ENCODE results near the gene BCL11B.
A peak's percentile ranks its signal among the peaks of the same experiment; 100 is the strongest.

The BCL11B gene

DNA sequence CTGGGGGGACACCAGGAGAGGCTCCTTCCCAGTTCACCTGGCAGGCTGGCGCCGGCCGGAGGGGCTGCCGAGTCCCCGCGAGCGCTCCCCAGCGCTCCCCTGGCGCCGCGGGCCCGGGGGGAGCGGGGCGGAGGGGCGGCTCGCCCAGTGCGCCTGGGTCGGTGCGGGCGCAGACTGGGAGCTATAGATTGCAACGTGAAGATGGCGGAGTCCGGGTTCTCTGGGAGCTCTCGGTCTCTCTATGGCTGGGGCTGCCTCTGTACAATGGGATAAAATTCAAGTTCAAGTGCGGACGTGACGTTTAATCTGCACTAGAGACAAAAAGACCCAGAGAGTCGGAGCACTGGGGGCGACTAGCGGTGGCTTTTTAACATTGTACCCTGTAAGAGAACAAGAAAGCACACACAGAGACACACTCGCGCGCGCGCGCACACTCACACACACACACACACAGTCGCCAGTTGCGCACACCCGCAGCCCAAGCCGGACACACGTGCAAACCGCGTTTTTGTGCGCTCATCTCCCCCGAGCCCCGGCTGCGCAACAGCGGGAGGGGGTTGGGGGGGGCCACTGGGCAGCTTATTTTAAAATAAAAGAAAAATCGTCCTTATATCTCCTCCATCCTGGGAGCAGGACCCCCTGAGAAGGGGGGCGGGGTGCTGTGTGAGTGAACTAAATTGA lies at the start of gene BCL11B:
Gene BCL11B, minus strand, starts transcription at position 247 of the 681 bp plus-strand sequence. CDS start 979 bp downstream, outside the sequence.
- DNase-seq: peak; percentile 96

DNA sequence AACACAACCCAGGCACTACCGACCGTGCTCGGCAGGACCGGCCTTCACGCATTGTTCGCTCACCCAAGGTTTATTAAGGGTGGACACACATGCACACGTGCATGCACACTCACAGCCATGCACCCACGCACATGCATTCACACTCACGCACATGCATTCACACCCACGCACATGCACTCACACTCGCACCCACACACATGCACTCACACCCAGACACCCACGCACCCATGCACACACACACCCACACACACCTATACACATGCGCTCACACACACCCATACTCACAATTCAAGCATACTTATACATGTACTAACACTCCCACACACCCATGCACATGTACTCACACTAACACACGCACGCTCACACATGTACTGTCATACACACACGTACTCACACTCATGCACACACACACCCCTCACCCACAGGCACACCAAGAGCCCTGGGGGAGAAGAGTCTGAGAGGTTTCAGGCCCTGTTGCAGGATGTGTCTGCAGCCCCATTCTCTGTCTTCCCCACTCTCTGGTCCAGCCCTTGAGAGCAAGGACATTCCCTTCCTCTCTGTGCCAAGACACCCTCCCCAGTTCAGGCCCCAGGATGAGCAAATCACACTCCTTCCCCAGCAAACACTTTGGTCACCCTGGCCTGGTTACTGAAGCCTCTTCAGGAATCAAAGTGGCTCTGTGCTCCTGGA lies 49.4 kb upstream of the BCL11B start:
- DNase-seq: no peak

DNA sequence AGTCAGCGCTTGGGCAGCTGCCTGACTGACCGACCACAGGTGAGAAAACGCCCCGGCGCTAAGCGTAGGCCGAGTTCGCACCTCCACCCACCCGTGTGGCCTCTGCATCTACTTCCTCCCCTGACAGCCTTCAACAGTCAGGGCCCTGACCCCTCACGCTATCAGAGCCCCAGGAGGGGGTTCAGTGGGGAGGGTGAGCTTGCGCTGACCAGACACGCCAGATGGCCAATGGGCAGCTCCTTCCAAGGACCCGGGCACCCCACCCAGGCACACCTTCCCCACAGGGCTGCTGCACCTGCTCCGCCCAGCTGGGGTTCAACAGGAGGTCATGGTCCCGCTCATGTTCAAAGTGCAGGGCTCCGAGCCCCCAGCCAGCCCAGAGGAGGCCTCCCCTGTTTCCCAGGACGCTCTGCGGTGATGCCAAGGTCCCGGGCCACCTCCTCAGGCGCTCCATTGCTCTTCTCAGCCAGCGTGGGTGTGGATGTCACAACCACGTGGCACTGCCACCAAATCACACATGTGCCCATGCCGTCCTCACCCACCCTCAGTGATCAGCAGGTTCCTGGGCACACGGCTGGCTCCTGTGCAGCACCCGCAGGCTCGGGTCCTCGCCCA lies 48.7 kb upstream of the BCL11B start:
- DNase-seq: no peak

DNA sequence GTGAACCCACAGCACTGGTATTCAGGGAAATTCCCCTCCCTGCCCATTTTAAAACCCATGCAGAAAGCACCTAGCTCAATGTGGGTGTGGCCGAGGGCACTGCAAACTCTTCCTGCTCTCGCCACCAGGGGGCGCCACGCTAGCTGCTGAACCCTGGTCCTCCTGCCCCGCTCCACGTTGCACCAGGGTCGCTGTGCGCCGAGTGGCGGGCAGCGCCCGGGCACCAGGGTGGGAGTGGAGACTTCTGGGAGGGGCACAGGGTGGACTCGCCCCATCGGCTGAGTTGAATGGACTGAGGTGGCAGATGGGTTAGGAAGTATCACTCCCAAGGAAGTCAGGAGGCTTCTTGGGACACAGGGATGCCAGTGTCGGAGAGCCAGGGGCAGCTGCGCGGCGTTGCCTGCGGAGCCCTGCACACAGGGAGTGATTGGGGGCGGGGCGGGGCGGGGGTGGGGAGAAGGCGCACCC lies 48.1 kb upstream of the BCL11B start:
- DNase-seq: peak; percentile 86

DNA sequence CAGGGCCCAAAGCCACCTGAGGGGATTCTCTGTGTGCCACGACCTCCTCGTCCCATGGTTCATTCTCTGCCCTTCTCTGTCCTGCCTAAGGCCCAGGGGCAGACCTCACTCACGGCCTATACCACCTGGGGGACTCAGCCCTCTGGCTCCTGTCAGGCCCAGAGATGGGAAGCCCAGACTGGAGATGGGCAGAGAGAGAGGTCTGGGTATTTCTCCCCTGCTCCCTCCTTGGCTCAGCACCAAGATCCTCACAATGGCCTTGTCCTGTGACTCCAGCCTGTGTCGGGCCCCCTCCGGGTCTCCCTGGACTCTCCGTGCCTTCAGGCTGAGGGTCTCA lies 46.9 kb upstream of the BCL11B start:
- no peak for DNase-seq

DNA sequence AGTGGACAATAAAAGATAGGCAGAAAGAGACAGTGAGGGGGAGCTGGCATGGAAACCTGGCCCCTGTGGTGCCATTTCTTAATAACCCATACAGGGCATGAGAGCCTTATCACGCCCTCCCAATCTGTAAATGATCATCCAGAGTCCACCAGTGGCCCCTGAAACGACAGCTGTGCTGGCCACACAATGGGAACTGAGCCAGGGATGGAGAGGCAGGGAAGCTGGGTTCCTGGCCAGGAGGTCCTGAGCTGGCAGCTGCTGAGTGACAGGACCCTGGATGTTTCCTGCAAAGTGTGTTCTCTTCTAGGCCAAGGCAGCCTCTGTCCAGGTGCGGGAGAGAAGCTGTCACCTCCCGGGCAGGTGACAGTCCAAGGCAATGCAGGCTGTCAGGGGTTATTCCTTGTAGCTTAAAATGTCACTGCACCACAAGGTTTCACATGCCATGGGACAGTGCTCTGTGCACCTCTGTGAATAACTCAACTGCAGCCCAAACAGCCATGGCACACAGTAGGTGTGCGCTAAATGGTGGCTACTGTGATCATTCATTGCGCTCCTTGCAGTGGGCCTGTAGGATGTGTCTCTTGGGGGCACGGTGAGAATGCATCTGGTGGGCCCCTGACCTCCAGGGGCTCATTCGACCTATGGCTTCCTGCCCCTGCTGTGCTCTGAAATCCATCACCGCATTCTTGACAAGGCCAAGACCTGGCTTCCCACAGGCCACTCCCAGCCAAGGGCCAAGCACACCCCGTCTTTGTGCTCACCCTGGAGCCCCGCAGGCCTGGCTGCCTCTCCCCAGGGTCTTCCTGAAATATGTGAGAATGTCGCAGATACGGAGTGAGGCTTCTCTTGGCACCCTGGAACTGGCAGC lies 46.3 kb upstream of the BCL11B start:
- no peak for DNase-seq

DNA sequence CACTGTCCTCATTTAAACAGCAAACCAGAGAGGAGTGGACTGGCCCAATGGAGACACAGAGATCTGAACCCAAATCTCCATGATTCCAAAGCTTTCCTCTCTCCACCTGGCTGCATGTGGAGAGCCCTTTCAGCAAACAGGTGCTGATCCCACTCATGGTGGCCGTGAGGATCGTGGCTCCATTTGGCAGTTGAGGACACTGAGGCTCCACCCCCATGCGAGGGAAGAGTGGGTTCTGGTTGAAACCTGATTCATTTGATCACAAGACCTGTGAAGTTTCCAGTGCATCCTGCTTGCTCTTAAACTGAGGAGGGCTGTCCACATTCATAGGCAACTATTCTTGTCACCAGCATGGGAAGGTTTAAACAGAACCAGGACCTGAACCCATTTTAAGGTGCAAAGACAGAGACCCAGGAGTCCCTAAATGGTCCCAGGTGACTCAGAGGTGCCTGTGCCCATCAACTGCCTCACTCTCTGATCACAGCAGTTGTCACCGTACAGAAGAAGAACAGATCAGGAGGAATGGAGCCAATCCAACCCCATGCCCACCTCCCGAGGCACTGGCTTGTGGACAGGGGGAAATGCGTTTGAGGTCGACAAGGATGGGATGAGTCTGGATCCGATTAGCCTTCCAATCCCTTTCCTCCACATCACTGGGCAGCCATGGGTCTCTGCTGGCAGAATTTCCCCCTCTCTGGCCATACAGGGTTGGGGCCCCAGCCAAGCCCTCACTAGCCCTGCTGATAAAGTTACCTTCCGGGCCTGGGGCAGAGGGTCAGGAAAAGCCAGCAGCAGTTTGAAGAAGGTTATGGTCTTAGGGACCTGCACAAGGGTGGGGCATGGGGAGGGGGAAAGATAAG lies 45.5 kb upstream of the BCL11B start:
- no peak for DNase-seq

DNA sequence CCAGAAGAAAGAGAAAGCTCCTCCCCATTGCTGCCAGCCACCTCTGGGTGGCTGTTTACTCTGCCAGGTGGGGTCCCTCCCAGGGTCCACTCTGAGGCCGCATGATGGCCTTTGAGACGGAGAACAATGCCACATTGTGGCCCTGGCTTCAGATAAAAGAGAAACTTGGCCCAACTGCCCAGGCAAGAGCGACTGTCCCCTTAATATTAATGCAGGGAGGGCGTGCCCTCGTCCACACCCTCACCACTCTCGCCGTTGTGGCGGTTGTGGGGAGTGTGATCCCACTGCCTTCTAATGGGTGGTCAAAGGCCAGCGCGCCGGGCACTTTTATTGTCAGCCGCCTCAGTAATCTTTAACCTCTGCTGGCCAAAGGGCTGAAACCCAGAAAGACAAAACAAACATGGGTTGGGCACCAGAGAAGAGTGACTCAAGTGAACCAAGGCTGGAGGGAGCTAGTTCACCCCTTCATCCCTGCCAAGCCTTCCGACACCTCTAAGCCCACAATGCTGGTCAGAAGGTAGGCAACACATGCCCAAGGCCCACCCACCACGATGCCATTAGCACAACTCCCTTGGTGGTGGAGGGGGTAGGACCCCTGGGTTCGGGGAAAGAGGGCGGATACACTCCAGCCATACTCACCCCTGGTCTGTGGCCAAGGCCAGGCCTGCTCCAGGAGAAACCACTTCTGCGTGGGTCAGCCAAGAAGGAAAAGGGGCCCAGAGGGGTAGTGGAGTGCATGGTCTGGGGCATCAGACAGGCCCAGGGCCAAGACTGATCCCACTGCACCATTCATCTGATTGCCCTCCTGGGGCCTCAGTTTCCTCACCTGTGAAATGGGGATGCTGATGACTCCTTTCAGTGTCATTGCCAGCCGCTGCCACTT lies 44.5 kb upstream of the BCL11B start:
- no peak for DNase-seq

DNA sequence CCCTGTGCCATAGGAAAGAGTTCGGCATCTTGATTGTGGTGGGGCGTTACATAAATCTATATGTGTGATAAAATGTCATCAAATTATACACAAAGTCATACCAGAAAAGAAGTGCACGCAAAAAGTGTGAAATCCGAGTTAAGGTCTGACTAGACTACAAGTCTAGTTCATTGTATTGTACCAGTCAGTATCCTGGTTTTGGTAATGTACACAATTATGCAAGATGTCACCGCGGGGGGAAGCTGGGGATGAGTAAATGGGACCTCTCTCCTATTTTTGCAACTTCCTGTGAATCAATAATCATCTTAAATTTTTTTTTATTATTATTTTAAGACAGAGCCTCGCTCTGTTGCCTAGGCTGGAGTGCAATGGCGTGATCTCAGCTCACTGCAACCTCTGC lies 43.2 kb upstream of the BCL11B start:
- DNase-seq: peak; percentile 41

DNA sequence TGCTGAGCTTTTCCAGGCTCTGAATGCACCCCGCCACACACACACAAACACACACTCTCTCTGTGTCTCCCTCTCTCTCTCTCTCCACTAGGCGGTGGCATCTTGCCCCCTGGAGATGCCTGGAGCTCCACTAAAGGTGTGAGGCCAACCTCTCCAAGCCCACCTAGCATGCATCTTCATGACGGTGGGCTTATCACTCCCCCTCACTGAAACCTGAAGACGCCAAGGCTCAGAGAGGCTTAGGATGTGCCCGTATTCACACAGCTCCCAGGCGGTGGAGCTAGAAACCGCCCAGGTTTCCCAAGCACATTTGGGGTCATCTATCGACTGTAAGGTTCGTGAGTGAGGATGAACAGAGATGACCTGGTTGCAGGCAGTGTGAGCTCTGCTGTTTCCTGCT lies 42.6 kb upstream of the BCL11B start:
- DNase-seq: no peak

DNA sequence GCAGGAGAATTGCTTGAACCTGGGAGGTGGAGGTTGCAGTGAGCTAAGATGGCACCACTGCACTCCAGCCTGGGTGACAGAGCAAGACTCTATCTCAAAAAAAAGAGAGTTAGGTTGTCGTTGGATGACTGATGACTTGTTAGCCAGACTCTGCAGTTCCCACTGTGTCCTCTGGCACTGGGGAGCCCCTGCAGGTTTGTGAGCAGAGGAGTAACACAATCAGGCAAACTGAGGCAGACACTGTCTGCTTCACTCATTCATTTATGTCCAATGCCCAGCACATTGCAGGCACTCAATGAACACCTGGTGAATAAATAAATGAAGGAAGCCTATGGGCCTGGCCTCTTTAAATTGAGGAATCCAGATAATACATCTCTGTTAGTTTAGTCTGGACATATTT lies 41.2 kb upstream of the BCL11B start:
- no peak for DNase-seq

DNA sequence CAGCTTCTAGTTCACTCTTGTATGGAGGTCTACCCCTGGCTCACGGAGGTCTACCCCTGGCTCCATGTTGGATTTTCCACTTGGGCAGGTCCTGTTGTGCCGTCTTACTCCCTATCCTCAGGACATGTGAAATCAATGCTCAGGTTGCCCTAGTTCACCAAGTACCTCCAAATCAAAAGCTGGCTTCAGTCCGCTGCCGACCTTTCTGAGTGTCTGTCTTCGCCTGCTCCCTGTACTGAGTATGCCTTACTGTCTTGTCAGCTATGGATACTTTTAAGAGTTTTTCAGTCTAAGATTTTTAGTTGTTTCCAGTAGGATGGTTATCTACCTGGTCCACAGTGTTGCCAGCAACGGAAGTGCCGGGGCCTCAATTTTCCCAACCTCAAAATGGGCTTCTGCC lies 40.1 kb upstream of the BCL11B start:
- DNase-seq: no peak

DNA sequence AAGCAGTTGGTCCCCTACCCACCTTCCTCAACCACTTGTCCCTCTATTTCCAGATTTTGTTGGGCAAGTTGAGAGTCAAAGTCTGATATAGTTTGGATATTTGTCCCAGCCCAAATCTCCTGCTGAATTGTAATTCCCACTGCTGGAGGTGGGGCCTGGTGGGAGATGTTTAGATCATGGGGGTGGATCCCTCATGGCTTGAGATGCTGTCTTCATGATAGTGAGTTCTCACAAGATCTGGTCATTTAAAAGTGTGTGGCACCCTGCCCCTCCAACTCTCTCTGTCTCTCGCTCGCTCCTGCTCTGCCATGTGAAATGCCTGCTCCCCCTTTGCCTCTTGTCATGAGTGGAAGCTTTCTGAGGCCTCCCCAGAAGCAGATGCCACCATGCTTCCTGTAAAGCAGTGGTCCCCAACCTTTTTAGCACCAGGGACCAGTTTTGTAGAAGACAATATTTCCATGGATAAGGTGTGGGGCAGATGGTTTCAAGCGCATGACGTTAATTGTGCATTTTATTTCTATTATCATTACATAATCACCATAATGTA lies 37.3 kb upstream of the BCL11B start:
- DNase-seq: no peak

DNA sequence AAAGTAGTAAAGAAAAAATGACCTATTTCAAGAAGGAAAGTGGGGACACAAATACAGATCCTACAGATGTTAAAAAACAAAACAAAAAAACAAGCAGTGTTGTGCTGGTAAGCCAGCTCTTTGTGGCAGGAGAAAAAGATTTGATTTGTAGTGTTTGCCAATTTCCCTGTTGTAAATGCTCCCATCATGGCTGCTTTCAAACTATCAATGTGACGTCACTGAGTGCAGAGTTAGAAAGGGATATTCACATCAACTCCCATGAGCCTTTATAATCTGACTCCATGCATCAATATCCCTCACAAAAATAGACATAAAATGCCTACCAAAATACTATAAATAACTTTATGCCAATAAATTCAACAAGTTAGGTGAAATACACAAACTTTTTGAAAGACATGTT lies 32.2 kb upstream of the BCL11B start:
- no peak for DNase-seq

DNA sequence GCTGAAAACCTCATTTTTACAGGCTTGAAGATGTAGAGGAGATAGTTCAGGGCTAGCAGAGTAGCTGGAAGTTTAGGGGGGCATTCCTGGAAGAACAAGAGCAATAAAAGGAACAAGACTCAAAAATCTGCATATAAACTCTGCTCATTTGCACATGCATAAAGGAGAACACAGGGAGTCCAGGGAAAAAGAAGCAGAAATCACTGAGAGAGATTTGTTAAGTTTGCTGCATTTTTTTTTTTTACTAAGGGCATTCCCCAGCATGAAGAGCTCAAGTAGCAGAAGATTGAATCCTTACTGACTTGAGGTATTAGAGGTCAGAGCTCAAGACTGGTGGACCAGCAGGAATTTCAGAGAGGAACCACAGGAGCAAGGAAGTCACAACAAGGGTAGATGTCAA lies 28.2 kb upstream of the BCL11B start:
- DNase-seq: no peak

DNA sequence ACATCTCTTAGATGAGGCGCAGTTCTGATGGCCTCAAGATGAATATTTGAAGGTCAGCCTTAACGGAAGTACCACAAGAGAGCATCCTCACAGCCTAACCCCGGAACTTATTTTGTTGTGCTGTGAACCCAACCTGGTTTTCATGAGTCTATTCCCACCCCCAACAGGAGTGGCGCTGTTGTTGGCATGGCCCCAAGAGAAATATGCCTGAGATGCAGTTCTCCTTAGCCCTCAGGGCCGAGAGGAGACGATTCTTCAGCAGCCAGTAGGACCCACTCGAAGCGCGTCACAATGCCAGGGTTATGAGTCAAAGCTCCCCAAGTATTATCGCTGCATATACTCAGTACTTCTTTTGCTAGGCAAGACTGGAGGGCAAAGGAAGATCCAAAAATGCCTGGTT lies 24.5 kb upstream of the BCL11B start:
- DNase-seq: no peak

DNA sequence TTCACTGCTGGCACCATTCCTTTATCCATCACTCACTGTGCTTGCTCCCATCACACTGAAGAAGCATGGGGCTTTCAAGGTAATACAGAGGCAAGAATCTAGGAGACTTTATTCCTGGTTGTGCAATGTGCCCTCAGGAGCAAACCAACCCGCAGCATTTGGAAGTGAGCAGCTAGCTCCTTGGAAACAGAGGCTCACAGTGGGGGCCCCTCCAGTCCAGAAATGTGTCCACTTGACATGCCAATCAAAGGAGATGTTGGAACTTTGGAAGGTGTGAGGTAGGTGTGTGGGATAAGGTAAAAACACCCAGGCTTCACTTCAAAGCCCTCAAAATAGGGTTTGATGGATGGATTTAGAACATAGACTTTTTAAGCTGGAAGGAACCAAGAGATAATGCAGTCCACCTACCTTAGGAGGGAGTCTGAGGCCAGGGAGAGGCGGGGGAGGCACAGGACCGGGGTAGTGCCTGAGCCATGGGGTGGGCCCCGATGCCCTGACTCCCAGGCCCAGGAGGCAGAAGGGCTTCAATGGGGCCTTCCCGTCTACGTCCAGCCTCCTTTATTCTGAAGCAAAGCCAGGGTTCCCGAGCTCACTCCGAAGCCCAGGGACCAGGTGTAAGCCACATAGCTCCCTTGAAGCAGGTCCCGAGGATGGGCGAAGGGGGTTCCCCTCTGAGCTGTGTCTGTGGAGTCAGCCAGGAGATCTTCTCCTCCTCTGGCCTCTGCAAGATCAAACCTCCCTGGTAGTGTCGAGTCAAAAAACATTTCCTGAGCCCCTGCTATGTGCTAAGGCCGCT lies 17.6 kb upstream of the BCL11B start:
- DNase-seq: no peak

DNA sequence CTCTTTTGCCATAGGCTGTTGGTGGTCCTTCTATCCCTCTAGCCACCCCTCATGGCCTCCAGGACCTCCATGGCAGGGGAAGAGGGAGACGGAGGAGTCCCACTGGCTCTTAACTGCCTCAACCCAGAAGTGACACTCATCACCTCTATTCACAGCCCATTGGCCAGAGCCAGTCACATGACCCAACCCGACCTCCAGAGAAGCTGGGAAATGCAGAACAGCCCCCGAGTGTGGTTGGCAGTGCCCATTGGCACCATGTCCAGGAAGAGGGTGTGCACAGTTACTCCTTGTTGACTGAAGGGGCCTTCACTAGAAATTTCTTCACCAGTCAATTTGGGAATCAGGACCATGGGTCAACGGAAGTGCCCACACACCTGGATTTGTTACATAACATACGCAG lies 17.0 kb upstream of the BCL11B start:
- DNase-seq: no peak

DNA sequence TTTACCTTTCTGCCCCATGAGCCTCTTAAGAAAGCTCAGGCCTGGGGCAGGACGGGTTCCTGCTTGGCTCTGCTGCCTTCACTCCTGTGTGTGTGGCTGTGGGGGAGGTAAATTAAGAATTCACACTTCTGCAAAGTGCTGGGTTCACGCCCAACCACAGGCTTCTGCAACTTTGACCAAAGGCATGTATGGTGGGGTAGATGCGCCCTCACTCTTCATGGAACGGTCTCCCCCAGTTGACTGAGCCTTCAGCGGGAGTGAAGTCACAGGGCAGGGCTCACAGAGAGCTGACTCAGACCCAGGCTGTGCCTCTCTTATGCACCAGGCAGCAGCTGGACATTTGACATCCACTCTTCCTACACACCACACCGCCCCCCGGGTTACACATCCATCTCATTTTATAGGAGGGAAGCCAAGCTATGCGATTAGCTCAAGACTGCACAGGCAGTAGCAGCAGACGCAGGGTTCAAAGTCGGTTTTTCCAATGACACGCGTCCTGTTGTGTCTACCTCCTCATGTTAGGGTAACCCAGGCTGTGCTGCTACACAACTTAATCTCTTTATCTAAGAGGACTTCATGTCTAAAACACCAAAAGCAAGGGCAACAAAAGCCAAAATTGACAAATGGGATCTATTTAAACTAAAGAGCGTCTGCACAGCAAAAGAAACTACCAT lies 15.4 kb upstream of the BCL11B start:
- peak; percentile 23 for DNase-seq

DNA sequence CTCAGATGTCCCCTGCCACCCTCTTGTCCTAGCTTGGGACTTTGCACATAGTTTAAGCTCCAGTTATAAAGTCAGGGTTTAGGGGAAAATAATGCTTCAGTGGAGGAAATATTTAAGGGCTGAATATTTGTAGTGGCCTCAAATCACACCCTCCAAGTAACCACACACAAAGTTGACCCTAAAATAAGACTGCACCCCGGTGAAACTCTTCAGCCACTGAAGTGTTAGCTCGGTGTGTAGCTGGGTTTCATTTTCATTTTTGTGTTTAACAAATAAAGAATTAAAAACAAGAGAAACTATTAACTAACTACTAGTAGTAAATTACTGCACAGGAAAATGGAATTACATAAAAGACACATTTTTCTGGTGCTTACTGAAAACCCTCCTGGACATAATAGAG lies 14.8 kb upstream of the BCL11B start:
- DNase-seq: no peak
